Neural cell (in vitro differentiated cells): ENCODE data around the gene ELF1.

Experiments
- EP300 ChIP-seq: fragments of 450-650 bp; conservative IDR thresholded peaks from 2 replicates; pipeline ENCODE4 v1.6.1; 2014; ENCODE audit warnings: antibody characterized with exemption, mild to moderate bottlenecking, moderate library complexity; ENCODE audit not compliant: poor library complexity, severe bottlenecking
- EZH2 ChIP-seq: fragments of 200-600, 300-800 bp; shearing (Covaris generic), sonication (generic); IDR thresholded peaks from 2 replicates; pipeline ENCODE4 v1.6.1; 2014; ENCODE audit warnings: antibody characterized with exemption, low read length, borderline replicate concordance, mild to moderate bottlenecking; ENCODE audit not compliant: insufficient read depth, poor library complexity, severe bottlenecking
- POLR2AphosphoS5 ChIP-seq: IDR thresholded peaks from 2 replicates; pipeline ENCODE4 v1.6.1; 2012
- SMC3 ChIP-seq: fragments of 450-650 bp; conservative IDR thresholded peaks from 2 replicates; pipeline ENCODE4 v1.6.1; 2014; ENCODE audit warnings: antibody characterized with exemption, mild to moderate bottlenecking, moderate library complexity; ENCODE audit not compliant: poor library complexity
- TF ChIP-seq, protein P1 (sequence below): fragments of 450-650 bp; IDR thresholded peaks from 2 replicates; pipeline ENCODE4 v1.5.1; 2014; ENCODE audit warnings: antibody characterized with exemption, mild to moderate bottlenecking, moderate library complexity; ENCODE audit not compliant: poor library complexity, severe bottlenecking
- TF ChIP-seq, protein P2 (sequence below): IDR thresholded peaks from 2 replicates; pipeline ENCODE4 v1.6.1; 2012; ENCODE audit warnings: borderline replicate concordance

DNA sequence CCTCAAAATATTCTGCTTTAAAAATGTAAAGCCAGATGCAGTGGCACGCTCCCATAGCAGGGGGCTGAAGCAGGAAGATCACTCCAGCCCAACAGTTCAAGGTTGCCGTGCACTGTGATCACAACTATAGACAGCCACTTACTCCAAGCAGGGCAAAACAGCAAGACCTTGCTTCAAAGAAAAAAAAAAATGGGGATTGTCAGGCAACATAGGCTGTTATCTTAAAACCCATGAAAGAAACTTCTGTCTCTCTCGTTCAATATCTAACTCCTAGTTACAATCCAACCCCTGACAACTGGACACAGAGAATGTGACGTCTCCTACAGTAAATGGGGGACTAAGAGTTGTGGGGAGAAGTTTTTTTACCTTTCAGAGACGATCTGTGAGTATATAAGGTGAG is 17.4 kb downstream of the ELF1 start:
- TF ChIP-seq, protein P1, sequence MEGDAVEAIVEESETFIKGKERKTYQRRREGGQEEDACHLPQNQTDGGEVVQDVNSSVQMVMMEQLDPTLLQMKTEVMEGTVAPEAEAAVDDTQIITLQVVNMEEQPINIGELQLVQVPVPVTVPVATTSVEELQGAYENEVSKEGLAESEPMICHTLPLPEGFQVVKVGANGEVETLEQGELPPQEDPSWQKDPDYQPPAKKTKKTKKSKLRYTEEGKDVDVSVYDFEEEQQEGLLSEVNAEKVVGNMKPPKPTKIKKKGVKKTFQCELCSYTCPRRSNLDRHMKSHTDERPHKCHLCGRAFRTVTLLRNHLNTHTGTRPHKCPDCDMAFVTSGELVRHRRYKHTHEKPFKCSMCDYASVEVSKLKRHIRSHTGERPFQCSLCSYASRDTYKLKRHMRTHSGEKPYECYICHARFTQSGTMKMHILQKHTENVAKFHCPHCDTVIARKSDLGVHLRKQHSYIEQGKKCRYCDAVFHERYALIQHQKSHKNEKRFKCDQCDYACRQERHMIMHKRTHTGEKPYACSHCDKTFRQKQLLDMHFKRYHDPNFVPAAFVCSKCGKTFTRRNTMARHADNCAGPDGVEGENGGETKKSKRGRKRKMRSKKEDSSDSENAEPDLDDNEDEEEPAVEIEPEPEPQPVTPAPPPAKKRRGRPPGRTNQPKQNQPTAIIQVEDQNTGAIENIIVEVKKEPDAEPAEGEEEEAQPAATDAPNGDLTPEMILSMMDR = no peak
- TF ChIP-seq EP300 = no peak
- TF ChIP-seq, protein P2, sequence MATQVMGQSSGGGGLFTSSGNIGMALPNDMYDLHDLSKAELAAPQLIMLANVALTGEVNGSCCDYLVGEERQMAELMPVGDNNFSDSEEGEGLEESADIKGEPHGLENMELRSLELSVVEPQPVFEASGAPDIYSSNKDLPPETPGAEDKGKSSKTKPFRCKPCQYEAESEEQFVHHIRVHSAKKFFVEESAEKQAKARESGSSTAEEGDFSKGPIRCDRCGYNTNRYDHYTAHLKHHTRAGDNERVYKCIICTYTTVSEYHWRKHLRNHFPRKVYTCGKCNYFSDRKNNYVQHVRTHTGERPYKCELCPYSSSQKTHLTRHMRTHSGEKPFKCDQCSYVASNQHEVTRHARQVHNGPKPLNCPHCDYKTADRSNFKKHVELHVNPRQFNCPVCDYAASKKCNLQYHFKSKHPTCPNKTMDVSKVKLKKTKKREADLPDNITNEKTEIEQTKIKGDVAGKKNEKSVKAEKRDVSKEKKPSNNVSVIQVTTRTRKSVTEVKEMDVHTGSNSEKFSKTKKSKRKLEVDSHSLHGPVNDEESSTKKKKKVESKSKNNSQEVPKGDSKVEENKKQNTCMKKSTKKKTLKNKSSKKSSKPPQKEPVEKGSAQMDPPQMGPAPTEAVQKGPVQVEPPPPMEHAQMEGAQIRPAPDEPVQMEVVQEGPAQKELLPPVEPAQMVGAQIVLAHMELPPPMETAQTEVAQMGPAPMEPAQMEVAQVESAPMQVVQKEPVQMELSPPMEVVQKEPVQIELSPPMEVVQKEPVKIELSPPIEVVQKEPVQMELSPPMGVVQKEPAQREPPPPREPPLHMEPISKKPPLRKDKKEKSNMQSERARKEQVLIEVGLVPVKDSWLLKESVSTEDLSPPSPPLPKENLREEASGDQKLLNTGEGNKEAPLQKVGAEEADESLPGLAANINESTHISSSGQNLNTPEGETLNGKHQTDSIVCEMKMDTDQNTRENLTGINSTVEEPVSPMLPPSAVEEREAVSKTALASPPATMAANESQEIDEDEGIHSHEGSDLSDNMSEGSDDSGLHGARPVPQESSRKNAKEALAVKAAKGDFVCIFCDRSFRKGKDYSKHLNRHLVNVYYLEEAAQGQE = no peak
- no peak for TF ChIP-seq SMC3
- no peak for TF ChIP-seq EZH2
- TF ChIP-seq POLR2AphosphoS5 = no peak
